Calu3 (cell line): Measurements from ENCODE around the gene ANP32B. TPM values are rescaled to one million over a fixed set of nuclear protein-coding genes. Genes with fewer than 3 reads are reported as not detected.
"Not testable (repeated sequence)": the region's sequence is repeated elsewhere in the genome, so short reads cannot be mapped to it uniquely, and the experiment has no call there.

Source experiments
- BruUV-seq: library from RNA; stranded (reverse); fragments of 400-500 nt; replicated peaks from 2 replicates; lab custom pipeline; 2021; lab: Mats Ljungman, UMichigan
- CTCF ChIA-PET: fragments of 300-600 bp; sonication (Branson Sonifier 250); formaldehyde crosslinking; loops from one replicate; lab custom pipeline; 2022; ENCODE audit warnings: antibody characterized with exemption; lab: Charles Lee
- DNase-seq: peaks from one replicate; pipeline ENCODE4 v3.0.0; 2022
- H3K27ac Mint-ChIP-seq: one replicate; pipeline ENCODE4 v1.8.0; 2022; ENCODE audit warnings: mixed read lengths; ENCODE audit not compliant: unreplicated experiment
- H3K27me3 Mint-ChIP-seq: one replicate; pipeline ENCODE4 v1.8.0; 2022; ENCODE audit warnings: mixed read lengths; ENCODE audit not compliant: unreplicated experiment
- H3K36me3 Mint-ChIP-seq: one replicate; pipeline ENCODE4 v1.8.0; 2022; ENCODE audit warnings: mild to moderate bottlenecking, moderate library complexity, mixed read lengths; ENCODE audit not compliant: insufficient read depth, unreplicated experiment
- H3K4me1 Mint-ChIP-seq: one replicate; pipeline ENCODE4 v1.8.0; 2022; ENCODE audit warnings: mild to moderate bottlenecking, low read depth, mixed read lengths; ENCODE audit not compliant: unreplicated experiment
- H3K4me3 Mint-ChIP-seq: one replicate; pipeline ENCODE4 v1.8.0; 2022; ENCODE audit warnings: mild to moderate bottlenecking, low read depth, moderate library complexity, mixed read lengths; ENCODE audit not compliant: unreplicated experiment
- H3K9me3 Mint-ChIP-seq: one replicate; pipeline ENCODE4 v1.8.0; 2022; ENCODE audit warnings: low read depth, mixed read lengths; ENCODE audit not compliant: unreplicated experiment
- intact Hi-C: fragments of 100-400 bp; cut with micrococcal nuclease; formaldehyde crosslinking; loops from one replicate; pipeline ENCODE4 v1.10.0; 2022; ENCODE audit not compliant: unreplicated experiment
- total RNA-seq: library from RNA; stranded (reverse); gene quantifications from 2 replicates; pipeline ENCODE4 v1.2.3, GENCODE V29; 2022
- TF ChIP-seq, protein P1 (sequence below): fragments of 200-600 bp; IDR thresholded peaks from one replicate; pipeline ENCODE4 v1.8.0; 2022; ENCODE audit warnings: antibody characterized with exemption; ENCODE audit not compliant: unreplicated experiment

The ANP32B gene
- total RNA-seq, 1 experiment from 2014 or later: 135 TPM

DNA sequence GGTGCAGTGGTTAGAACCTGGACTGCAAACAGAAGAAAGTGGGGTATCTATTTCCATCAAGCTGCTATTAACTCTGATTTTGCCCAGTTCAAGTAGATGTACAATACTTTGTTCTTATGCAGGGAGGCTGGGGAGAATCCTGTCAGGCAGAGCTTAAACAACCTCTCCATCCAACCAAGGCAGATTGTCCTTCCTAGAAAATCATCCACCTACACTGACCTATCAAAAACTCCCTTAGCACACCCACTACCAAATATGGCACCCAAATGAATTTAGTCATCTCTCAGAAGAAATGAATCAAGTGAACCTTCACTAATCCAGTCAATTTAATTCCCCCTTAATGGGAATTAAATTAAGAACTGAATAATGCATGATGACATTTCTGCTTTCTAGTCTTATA lies 26.8 kb upstream of the ANP32B start:
- CTCF ChIA-PET: no interaction called here
- Mint-ChIP-seq H3K4me1 (no peaks in the 10 kb centered on the region), H3K9me3 (no peaks in the 10 kb centered on the region), H3K27ac (no peak overlapping the region), H3K27me3 (no peaks in the 10 kb centered on the region), H3K36me3 (no peaks in the 10 kb centered on the region), H3K4me3 (no peak overlapping the region)
- no peak for DNase-seq
- TF ChIP-seq, protein P1, sequence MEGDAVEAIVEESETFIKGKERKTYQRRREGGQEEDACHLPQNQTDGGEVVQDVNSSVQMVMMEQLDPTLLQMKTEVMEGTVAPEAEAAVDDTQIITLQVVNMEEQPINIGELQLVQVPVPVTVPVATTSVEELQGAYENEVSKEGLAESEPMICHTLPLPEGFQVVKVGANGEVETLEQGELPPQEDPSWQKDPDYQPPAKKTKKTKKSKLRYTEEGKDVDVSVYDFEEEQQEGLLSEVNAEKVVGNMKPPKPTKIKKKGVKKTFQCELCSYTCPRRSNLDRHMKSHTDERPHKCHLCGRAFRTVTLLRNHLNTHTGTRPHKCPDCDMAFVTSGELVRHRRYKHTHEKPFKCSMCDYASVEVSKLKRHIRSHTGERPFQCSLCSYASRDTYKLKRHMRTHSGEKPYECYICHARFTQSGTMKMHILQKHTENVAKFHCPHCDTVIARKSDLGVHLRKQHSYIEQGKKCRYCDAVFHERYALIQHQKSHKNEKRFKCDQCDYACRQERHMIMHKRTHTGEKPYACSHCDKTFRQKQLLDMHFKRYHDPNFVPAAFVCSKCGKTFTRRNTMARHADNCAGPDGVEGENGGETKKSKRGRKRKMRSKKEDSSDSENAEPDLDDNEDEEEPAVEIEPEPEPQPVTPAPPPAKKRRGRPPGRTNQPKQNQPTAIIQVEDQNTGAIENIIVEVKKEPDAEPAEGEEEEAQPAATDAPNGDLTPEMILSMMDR: no peak
- intact Hi-C loops: no loop called here
- no TSS peak for BruUV-seq

- H3K4me1 Mint-ChIP-seq: no peaks in the 10 kb centered on the region
- H3K36me3 Mint-ChIP-seq: no peaks in the 10 kb centered on the region
- no peak overlapping the region for H3K4me3 Mint-ChIP-seq
- peaks cover 4% of the 10 kb centered on the region for H3K27me3 Mint-ChIP-seq
- TF ChIP-seq, protein P1: no peak
- BruUV-seq: no TSS peak
- CTCF ChIA-PET: interaction anchor here (0.6 kb wide), 1 partner anchor 312 kb away, joined by 3 read pairs; no protein-coding TSS in a partner anchor
- no peak overlapping the region for H3K27ac Mint-ChIP-seq
- H3K9me3 Mint-ChIP-seq: no peaks in the 10 kb centered on the region
- DNase-seq: no peak
- intact Hi-C loops: no loop called here
Measured at GRCh38 chr9:97958812-97959511, 24.2 kb upstream of the ANP32B start.

GRCh38 chr9:97959585-97959984 lies 23.6 kb upstream of the ANP32B start:
- H3K36me3 Mint-ChIP-seq: no peaks in the 10 kb centered on the region
- peaks cover 10% of the 10 kb centered on the region for H3K27me3 Mint-ChIP-seq
- no peak overlapping the region for H3K27ac Mint-ChIP-seq
- no peaks in the 10 kb centered on the region for H3K9me3 Mint-ChIP-seq
- H3K4me1 Mint-ChIP-seq: no peaks in the 10 kb centered on the region
- BruUV-seq: no TSS peak
- intact Hi-C loops: no loop called here
- no peak for DNase-seq
- TF ChIP-seq, protein P1: no peak
- no peak overlapping the region for H3K4me3 Mint-ChIP-seq
- CTCF ChIA-PET: interaction anchor here (0.6 kb wide), 1 partner anchor 313 kb away, joined by 3 read pairs; no protein-coding TSS in a partner anchor

- intact Hi-C loops, H3K9me3 Mint-ChIP-seq, CTCF ChIA-PET, DNase-seq, BruUV-seq, H3K36me3 Mint-ChIP-seq, H3K4me1 Mint-ChIP-seq, H3K4me3 Mint-ChIP-seq, H3K27ac Mint-ChIP-seq: not testable (repeated sequence)
- peaks cover 22% of the 10 kb centered on the region for H3K27me3 Mint-ChIP-seq
Measured at GRCh38 chr9:97960678-97961328, 22.3 kb upstream of the ANP32B start.

GRCh38 chr9:97961361-97961760 lies 21.8 kb upstream of the ANP32B start:
- DNase-seq: no peak
- Mint-ChIP-seq H3K4me1 (no peaks in the 10 kb centered on the region), H3K36me3 (no peaks in the 10 kb centered on the region), H3K4me3 (no peak overlapping the region), H3K9me3 (no peaks in the 10 kb centered on the region), H3K27ac (no peak overlapping the region), H3K27me3 (peaks cover 28% of the 10 kb centered on the region)
- intact Hi-C loops: no loop called here
- TF ChIP-seq, protein P1: no peak
- CTCF ChIA-PET: no interaction called here
- no TSS peak for BruUV-seq
